GM18526 (cell line): ENCODE measurements around the gene RXYLT1.

Experiments
- POLR2A ChIP-seq: IDR thresholded peaks from 3 replicates; pipeline ENCODE4 v1.6.1; 2011; ENCODE audit not compliant: insufficient read length; ENCODE audit errors: extremely low read depth

Gene RXYLT1

DNA sequence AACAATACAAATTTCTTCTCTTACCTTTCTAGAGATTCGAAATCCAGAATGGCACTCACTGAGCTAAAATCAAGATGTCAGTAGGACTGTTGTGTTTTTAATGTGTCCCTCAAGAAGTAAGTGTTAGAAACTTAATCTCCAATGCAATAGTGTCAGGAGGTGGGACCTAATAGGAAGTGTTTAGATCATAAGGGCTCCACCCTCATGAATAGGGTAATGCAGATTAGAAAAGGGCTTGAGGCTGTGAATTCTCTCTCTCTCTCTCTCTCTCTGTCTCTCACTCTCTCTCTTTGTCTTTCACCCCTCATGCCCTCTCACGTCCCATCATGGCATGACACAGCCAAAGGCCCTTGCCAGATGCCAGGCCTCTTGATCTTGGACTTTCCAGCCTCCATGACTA, 49.2 kb downstream of the RXYLT1 start:
- no peak for TF ChIP-seq POLR2A

DNA sequence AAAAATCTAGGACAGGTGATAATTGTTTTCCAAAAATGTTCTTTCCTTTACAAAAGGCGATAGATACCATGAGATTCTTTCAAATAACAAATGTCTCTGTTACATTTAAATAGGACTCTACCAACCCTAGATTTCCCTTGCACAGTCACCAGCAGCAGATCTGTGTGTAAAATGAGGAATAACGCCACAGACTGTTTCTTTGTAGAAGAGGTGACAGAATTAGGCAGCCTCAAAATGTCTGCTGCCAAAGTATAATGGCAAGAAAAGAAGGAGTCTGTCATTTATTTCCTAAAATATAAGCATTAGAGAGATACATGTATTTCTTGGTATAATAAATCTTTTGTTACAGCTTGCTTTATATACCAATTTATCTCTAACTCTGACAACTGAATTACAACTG, 56.3 kb downstream of the RXYLT1 start:
- TF ChIP-seq POLR2A, result no peak

- no peak for TF ChIP-seq POLR2A
Observed at GRCh38 chr12:63836936-63837335, 57.2 kb downstream of the RXYLT1 start.

DNA sequence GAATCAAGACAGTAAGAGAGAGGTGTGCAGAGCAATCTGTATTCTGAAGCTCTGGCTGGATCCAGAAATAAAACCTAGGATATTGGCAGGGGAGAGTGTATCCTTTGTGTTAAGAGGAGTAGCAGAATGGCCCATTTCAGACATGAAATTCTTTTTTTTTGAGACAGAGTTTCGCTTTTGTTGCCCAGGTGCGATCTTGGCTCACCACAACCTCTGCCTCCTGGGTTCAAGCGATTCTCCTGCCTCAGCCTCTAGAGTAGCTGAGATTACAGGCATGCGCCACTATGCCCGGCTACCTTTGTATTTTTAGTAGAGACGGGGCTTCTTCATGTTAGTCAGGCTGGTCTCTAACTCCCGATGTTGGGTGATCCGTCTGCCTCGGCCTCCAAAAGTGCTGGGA, 58.7 kb downstream of the RXYLT1 start:
- no peak for TF ChIP-seq POLR2A

DNA sequence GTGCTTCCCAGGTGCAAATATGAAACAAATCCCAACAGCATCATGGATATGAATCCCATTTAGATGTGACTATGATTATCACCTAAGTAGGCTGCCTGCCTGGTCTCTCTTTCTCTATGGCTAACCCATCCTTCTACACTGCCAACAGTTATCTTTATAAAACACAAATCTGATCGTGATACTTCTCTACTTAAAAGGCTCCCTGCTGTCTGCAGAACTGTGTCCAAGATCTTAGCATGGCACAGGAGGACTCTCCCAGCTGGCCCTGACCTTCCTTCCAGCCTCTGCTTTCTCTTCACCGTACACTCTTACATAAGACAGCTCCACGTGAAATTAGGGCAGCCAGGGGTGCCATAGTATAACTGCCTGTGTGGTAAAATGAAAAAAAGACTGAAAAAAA, 61.3 kb downstream of the RXYLT1 start:
- TF ChIP-seq POLR2A, result no peak

- no peak for TF ChIP-seq POLR2A
Observed at GRCh38 chr12:63841571-63841970, 61.9 kb downstream of the RXYLT1 start.

DNA sequence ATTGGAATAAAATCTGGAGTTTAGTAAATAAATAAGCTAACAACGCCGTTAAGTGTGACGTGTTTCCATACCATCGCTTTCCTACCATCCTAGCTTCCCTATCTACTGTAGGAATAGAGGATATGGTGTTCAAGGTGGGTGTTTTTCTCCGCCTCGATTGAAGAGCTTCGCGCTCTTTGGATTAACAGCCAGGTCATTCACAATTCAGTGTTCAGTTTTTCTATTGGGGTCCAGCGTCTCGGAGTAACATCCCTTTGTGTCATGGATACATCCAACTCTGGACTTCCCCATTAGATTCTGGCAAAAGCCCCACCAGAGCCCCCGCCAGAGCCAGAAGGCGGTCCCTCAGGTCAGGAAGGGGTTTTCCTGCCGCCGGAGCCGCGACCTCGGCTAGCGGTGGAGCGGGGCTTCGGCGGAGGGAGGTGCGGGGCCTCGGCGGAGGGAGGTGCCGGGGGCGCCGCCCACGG, 63.6 kb downstream of the RXYLT1 start:
- TF ChIP-seq POLR2A, result no peak

- no peak for TF ChIP-seq POLR2A
Observed at GRCh38 chr12:63843721-63844390, 64.1 kb downstream of the RXYLT1 start.

- no peak for TF ChIP-seq POLR2A
Observed at GRCh38 chr12:63844391-63845341, 65.0 kb downstream of the RXYLT1 start, which contains the start of gene SRGAP1. Gene SRGAP1, plus strand, starts transcription at chr12:63844700. Its CDS starts 117 bp downstream, at chr12:63844817.

- no peak for TF ChIP-seq POLR2A
Observed at GRCh38 chr12:63845726-63846125, 66.0 kb downstream of the RXYLT1 start.

DNA sequence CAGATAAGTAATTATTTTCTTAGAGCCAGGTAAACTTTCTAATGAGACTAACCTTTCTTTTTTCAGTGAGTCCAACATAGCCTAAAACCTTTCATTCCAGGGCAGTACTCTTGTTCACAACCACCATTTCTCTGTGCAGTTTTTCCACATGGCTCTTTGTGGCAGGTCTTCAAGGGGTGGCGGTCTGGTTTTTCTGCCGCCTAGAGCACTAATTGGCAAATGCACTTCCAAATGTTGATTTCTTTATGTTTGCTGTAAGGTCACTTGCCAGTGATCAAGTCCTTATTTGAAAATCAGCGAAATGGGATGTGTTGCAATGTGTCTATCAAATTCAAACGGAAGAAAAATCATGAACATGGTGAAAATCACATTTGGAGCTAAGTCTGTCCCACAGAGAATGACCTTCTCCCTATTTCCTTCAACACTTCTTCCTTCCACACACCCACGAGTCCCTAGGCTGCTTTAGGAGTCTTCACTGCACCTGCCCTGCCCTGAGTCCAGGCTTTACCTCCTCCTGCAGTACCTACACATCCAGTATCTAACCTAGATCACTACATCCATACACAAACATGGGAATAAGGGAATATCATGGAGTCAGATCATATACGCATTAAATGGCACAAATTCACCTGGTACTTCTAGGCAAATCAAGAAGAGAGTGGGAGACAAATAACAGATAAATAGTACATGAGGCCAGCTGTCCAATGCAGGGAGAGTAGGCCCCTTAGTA, 66.7 kb downstream of the RXYLT1 start:
- TF ChIP-seq POLR2A, result no peak

DNA sequence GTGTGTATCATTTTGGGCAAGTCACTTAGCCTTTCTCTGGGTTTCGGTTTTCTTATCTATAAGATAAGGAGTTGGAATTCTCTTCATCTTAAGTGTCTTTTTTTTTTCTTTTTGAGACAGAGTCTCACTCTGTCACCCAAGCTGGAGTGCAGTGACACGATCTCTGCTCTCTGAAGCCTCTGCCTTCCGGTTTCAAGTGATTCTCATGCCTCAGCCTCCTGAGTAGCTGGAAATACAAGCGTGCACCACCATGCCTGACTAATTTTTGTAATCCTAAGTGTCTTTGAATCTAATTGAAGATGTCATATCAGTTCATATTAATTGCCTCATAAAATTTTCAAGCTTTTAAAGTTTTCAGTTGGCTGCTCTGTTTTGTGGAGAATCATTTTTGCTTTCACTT, 68.7 kb downstream of the RXYLT1 start:
- no peak for TF ChIP-seq POLR2A

- no peak for TF ChIP-seq POLR2A
Observed at GRCh38 chr12:63849106-63849620, 69.5 kb downstream of the RXYLT1 start.

DNA sequence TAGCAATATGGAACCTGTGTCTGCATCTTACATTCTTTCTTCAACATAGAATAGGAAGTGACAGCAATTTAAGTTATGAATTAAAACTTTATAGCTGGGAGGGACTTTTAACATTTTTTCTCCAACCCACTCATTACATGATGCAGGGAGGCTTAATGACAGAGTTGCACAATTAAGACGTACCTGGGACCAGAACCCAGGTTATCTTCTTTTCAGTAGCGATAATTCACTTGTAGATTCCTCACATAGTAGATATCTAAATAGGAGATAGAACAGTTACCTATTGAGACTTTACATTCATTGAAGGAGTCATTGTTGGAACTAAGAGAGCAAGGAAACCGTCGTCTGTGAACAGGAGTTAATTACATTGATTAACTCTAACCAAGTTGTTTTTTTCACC, 69.9 kb downstream of the RXYLT1 start:
- no peak for TF ChIP-seq POLR2A

DNA sequence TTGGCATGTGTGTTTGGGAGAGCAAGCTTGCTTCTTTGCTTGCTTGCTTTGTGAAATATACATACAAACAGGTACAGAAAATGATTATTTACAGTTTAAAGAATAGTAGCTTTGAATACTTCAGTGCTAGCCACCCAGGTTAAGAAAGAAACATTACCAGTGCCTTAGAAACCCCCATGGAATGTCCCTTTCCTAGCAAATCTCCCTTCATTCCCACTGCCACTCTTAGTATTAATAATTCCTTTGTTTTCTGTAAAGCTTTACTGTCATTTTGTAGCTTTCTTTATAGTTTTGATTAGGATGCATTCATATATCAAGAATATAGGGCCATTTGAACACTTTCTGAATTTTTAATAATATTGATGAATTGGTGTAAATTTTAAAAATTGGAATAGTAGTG, 74.3 kb downstream of the RXYLT1 start:
- no peak for TF ChIP-seq POLR2A
